Activated T-helper 1 cell treated with anti-CD3 and anti-CD28 coated beads, Interleukin-2, amount 50 U/mL, for 16 hours (primary cell): ENCODE data around the gene NMB.

Experiments
- DNase-seq, 2 donors: peaks; one replicate each; pipeline ENCODE4 v3.0.0-alpha.2; 2020; ENCODE audit warnings: low read depth in 1 of 2, low spot score in 1 of 2

NMB gene

GRCh38 chr15:84620626-84621025, 37.4 kb downstream of the NMB start:
- DNase-seq, result no peak

GRCh38 chr15:84616235-84616634, 41.8 kb downstream of the NMB start:
- DNase-seq, result no peak

GRCh38 chr15:84611631-84612030, 46.4 kb downstream of the NMB start:
- DNase-seq, result no peak

- no peak for DNase-seq
Measured at GRCh38 chr15:84609818-84610525, 48.0 kb downstream of the NMB start.

GRCh38 chr15:84608707-84609284, 49.2 kb downstream of the NMB start:
- no peak for DNase-seq

- DNase-seq, result no peak
Measured at GRCh38 chr15:84606653-84607120, 51.3 kb downstream of the NMB start.

- no peak for DNase-seq
Measured at GRCh38 chr15:84605554-84605882, 52.5 kb downstream of the NMB start.
